Measurements from ENCODE around the gene SOX8. TPM values are rescaled to one million over a fixed set of nuclear protein-coding genes. Genes with fewer than 3 reads are reported as not detected.
"Not testable (repeated sequence)": the region's sequence is repeated elsewhere in the genome, so short reads cannot be mapped to it uniquely, and the experiment has no call there.

The SOX8 gene
- total RNA-seq, 1 experiment from 2014 or later: not detected

DNA sequence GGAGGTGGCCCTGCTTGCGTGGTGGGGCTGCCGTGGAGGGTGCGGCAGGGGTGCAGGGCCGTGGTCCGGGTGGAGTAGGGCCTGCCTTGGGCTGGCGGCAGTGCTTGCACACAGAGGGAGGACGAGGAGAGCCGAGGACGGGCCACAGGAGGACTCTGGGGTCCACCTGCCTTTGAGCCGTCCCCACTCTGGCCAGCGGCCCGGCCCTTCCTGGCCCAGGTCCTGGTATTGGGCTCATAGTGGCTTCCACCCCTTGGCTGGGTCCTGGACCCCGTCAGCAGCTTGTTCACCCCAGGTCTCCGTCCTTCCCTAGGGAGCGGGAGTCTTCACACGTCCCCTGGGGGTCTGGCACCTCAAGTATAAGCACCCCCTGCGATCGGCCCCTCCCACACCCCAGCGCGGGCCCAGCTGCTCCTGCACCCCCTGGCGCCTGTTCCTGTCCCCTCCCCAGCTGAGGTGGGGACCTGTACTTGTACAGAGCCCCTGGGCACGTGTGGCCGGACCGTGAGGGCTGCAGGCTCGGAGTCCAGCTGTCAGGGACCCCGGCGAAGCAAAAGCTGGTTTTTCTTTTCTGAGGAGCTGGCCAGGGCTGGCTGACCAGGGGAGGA, 40.1 kb downstream of the SOX8 start:
- no peak overlapping the region for H3K4me3 ChIP-seq
- CTCF ChIA-PET: no interaction called here
- no peak overlapping the region for H3K27ac ChIP-seq
- no peaks in the 10 kb centered on the region for H3K36me3 ChIP-seq (ENCODE audit: low read depth)
- H3K4me2 ChIP-seq: no peak overlapping the region
- BruUV-seq (replicated peaks): no TSS peak
- H3F3A ChIP-seq (ENCODE audit: insufficient read depth, low read depth): no peaks in the 10 kb centered on the region
- peaks cover 83% of the 10 kb centered on the region for H3K27me3 ChIP-seq (ENCODE audit: insufficient read depth, low read depth)
- H2AFZ ChIP-seq: no peak overlapping the region
- no peaks in the 10 kb centered on the region for H3K79me2 ChIP-seq (ENCODE audit: low read depth)
- intact Hi-C loops (cut with micrococcal nuclease; ENCODE audit: unreplicated experiment): no loop called here
- no peaks in the 10 kb centered on the region for H3K9me2 ChIP-seq (ENCODE audit: insufficient read depth)
- no peaks in the 10 kb centered on the region for H3K4me1 ChIP-seq (replicated peaks; ENCODE audit: insufficient read depth)
- H4K20me1 ChIP-seq (ENCODE audit: insufficient read depth): no peaks in the 10 kb centered on the region
- no peak for DNase-seq
- no peaks in the 10 kb centered on the region for H3K9me3 ChIP-seq (ENCODE audit: insufficient read depth, low read depth)
- TF ChIP-seq, protein P1, sequence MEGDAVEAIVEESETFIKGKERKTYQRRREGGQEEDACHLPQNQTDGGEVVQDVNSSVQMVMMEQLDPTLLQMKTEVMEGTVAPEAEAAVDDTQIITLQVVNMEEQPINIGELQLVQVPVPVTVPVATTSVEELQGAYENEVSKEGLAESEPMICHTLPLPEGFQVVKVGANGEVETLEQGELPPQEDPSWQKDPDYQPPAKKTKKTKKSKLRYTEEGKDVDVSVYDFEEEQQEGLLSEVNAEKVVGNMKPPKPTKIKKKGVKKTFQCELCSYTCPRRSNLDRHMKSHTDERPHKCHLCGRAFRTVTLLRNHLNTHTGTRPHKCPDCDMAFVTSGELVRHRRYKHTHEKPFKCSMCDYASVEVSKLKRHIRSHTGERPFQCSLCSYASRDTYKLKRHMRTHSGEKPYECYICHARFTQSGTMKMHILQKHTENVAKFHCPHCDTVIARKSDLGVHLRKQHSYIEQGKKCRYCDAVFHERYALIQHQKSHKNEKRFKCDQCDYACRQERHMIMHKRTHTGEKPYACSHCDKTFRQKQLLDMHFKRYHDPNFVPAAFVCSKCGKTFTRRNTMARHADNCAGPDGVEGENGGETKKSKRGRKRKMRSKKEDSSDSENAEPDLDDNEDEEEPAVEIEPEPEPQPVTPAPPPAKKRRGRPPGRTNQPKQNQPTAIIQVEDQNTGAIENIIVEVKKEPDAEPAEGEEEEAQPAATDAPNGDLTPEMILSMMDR (conservative IDR thresholded peaks at IDR 0.05): no peak
- no peak for TF ChIP-seq EZH2 (IDR thresholded peaks at IDR 0.05; ENCODE audit: low read depth)
- POLR2A ChIA-PET (ENCODE audit: unreplicated experiment): no interaction called here

DNA sequence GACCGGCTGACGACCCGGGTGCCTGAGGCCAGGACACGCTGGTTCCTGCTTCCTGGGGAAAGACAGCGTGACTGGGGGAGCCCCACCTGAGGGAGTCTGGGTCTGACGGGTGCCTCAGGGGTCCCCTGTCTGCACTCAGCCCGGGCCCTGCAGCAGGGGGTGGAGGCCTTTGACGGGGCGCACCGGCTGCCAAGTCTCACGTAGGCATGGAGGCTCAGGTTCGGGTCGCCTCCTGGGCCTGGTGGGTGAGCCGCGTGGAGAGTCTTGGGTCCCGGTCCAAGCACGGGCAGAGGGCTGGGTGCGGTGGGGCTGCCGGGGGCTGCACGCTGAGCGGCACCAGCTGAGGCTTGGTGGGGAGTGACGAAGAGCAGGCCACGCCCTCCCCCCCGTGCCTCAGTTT, 40.9 kb downstream of the SOX8 start:
- intact Hi-C loops (cut with micrococcal nuclease; ENCODE audit: unreplicated experiment): no loop called here
- Histone ChIP-seq H3K9me2 (ENCODE audit: insufficient read depth) (no peaks in the 10 kb centered on the region), H2AFZ (no peak overlapping the region), H3K27me3 (ENCODE audit: insufficient read depth, low read depth) (peaks cover 91% of the 10 kb centered on the region), H3K4me3 (no peak overlapping the region), H3K4me1 (replicated peaks; ENCODE audit: insufficient read depth) (no peaks in the 10 kb centered on the region), H3F3A (ENCODE audit: insufficient read depth, low read depth) (no peaks in the 10 kb centered on the region), H3K27ac (no peak overlapping the region), H3K4me2 (no peak overlapping the region), H3K9me3 (ENCODE audit: insufficient read depth, low read depth) (no peaks in the 10 kb centered on the region), H3K36me3 (ENCODE audit: low read depth) (no peaks in the 10 kb centered on the region), H4K20me1 (ENCODE audit: insufficient read depth) (no peaks in the 10 kb centered on the region), H3K79me2 (ENCODE audit: low read depth) (no peaks in the 10 kb centered on the region)
- BruUV-seq (replicated peaks): no TSS peak
- TF ChIP-seq, protein P1 (conservative IDR thresholded peaks at IDR 0.05): no peak
- TF ChIP-seq EZH2 (IDR thresholded peaks at IDR 0.05; ENCODE audit: low read depth): no peak
- CTCF ChIA-PET: no interaction called here
- no peak for DNase-seq
- POLR2A ChIA-PET (ENCODE audit: unreplicated experiment): no interaction called here

DNA sequence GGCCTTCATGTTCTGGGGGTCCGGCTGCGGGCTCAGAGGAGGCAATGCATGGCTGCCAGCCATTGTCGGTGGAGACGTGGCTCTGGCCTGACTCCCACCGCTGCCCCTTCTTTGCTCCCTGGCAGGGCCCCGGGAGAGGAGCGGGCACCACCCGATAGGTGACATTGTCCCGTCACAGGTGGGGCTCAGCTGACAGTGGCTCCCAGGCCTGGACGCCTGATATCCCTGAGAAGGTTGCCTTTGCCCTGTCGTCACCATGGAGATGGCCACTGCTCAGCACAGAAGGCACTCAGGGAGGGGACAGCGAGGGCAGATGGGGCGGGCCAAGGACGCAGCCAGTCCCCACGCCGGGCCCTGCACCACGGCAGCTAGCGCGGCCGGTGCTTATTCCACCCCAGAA, 42.6 kb downstream of the SOX8 start:
- no peak overlapping the region for H3K4me3 ChIP-seq
- no peak for DNase-seq
- no peaks in the 10 kb centered on the region for H3K4me1 ChIP-seq (replicated peaks; ENCODE audit: insufficient read depth)
- no peaks in the 10 kb centered on the region for H3F3A ChIP-seq (ENCODE audit: insufficient read depth, low read depth)
- POLR2A ChIA-PET (ENCODE audit: unreplicated experiment): no interaction called here
- no peak overlapping the region for H3K4me2 ChIP-seq
- H4K20me1 ChIP-seq (ENCODE audit: insufficient read depth): no peaks in the 10 kb centered on the region
- H3K9me3 ChIP-seq (ENCODE audit: insufficient read depth, low read depth): no peaks in the 10 kb centered on the region
- no peak overlapping the region for H2AFZ ChIP-seq
- no peaks in the 10 kb centered on the region for H3K36me3 ChIP-seq (ENCODE audit: low read depth)
- no peaks in the 10 kb centered on the region for H3K79me2 ChIP-seq (ENCODE audit: low read depth)
- no peak for TF ChIP-seq EZH2 (IDR thresholded peaks at IDR 0.05; ENCODE audit: low read depth)
- TF ChIP-seq, protein P1 (conservative IDR thresholded peaks at IDR 0.05): no peak
- H3K27me3 ChIP-seq (ENCODE audit: insufficient read depth, low read depth): peaks cover 92% of the 10 kb centered on the region
- no TSS peak for BruUV-seq (replicated peaks)
- no peaks in the 10 kb centered on the region for H3K9me2 ChIP-seq (ENCODE audit: insufficient read depth)
- intact Hi-C loops (cut with micrococcal nuclease; ENCODE audit: unreplicated experiment): no loop called here
- no peak overlapping the region for H3K27ac ChIP-seq
- CTCF ChIA-PET: no interaction called here

DNA sequence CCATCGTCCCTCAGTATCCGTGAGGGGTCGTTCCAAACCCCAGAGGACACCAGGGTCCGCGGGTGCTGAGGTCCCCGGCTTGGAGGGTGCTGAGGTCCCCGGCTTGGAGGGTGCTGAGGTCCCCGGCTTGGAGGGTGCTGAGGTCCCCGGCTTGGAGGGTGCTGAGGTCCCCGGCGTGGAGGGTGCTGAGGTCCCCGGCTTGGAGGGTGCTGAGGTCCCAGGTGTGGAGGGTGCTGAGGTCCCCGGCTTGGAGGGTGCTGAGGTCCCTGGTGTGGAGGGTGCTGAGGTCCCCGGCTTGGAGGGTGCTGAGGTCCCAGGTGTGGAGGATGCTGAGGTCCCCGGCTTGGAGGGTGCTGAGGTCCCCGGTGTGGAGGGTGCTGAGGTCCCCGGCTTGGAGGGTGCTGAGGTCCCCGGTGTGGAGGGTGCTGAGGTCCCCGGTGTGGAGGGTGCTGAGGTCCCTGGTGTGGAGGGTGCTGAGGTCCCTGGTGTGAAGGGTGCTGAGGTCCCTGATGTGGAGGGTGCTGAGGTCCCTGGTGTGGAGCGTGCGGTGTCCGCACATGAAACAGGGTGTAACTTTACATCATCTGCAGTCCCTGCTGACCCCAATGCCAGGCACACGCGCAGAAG, 43.7 kb downstream of the SOX8 start:
- H3K4me1 ChIP-seq (replicated peaks; ENCODE audit: insufficient read depth); BruUV-seq (replicated peaks); H3K9me2 ChIP-seq (ENCODE audit: insufficient read depth); H3K9me3 ChIP-seq (ENCODE audit: insufficient read depth, low read depth); H2AFZ ChIP-seq; intact Hi-C loops (cut with micrococcal nuclease; ENCODE audit: unreplicated experiment); H3K4me3 ChIP-seq; H3K27ac ChIP-seq; H4K20me1 ChIP-seq (ENCODE audit: insufficient read depth); H3K79me2 ChIP-seq (ENCODE audit: low read depth); H3K4me2 ChIP-seq; CTCF ChIA-PET; POLR2A ChIA-PET (ENCODE audit: unreplicated experiment); H3K36me3 ChIP-seq (ENCODE audit: low read depth); H3F3A ChIP-seq (ENCODE audit: insufficient read depth, low read depth): not testable (repeated sequence)
- peak in 1 of 2 experiments; percentile 39 for DNase-seq
- H3K27me3 ChIP-seq (ENCODE audit: insufficient read depth, low read depth): peaks cover 92% of the 10 kb centered on the region

Data from PC-9 (cell line).